HCT116 (cell line): ENCODE data around the gene MAPK4.

Source experiments
- EZH2 ChIP-seq: fragments of 200-600 bp; sonication (generic); IDR thresholded peaks from 2 replicates; pipeline ENCODE4 v1.6.1; 2017; ENCODE audit warnings: antibody characterized with exemption, mixed run types
- EZH2phosphoT487 ChIP-seq: fragments of 200-600 bp; IDR thresholded peaks from 2 replicates; pipeline ENCODE4 v1.6.1; 2018; ENCODE audit warnings: antibody characterized with exemption, borderline replicate concordance
- YY1 ChIP-seq: IDR thresholded peaks from 2 replicates; pipeline ENCODE4 v1.6.1; 2011; ENCODE audit warnings: low read length, low read depth, moderate library complexity, mild to moderate bottlenecking; ENCODE audit not compliant: insufficient replicate concordance; ENCODE audit errors: extremely low read depth
- ZNF274 ChIP-seq: fragments of 200-500 bp; sonication (Bioruptor generic); IDR thresholded peaks from 2 replicates; pipeline ENCODE4 v1.6.1; 2014; ENCODE audit warnings: mild to moderate bottlenecking, low read depth, low read length, inconsistent platforms
- TF ChIP-seq, protein P1 (sequence below), 3 experiments: fragments of 200-600 bp in 1 of 3; sonication (generic) in 1 of 3; IDR thresholded peaks in 2 of 3; conservative IDR thresholded peaks in 1 of 3; 2 replicates each; pipeline ENCODE4 v1.5.1; 2012 to 2017; ENCODE audit warnings: low read depth in 2 of 3, low read length in 2 of 3, antibody characterized with exemption in 1 of 3, borderline replicate concordance in 1 of 3, control low read depth in 1 of 3, mild to moderate bottlenecking in 1 of 3, mixed read lengths in 1 of 3, mixed run types in 1 of 3, moderate library complexity in 1 of 3; ENCODE audit not compliant: insufficient read depth in 1 of 3
- TF ChIP-seq, protein P2 (sequence below): IDR thresholded peaks from 2 replicates; pipeline ENCODE4 v1.6.1; 2012
- TF ChIP-seq, protein P3 (sequence below): IDR thresholded peaks from 2 replicates; pipeline ENCODE4 v1.6.1; 2012; ENCODE audit warnings: low read depth

DNA sequence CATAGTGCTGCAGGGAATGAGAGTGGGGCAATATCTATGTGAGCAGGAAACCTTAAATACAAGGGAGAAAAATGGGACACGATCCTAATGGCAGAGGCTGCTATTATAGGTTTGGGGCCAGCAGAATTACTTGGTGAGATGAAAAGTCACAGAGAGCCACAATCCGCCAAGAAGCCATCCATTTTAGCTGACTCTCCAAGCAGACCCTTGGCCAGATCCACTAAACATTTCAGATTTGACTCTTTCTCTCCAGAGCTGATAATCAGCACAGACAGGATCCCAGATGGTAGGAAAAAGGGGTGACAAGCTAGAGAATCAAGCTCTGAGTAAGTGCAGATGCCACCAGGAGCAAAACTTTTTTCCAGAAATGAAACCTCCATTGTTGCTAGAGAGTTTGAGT, 61.5 kb downstream of the MAPK4 start:
- TF ChIP-seq, protein P1, sequence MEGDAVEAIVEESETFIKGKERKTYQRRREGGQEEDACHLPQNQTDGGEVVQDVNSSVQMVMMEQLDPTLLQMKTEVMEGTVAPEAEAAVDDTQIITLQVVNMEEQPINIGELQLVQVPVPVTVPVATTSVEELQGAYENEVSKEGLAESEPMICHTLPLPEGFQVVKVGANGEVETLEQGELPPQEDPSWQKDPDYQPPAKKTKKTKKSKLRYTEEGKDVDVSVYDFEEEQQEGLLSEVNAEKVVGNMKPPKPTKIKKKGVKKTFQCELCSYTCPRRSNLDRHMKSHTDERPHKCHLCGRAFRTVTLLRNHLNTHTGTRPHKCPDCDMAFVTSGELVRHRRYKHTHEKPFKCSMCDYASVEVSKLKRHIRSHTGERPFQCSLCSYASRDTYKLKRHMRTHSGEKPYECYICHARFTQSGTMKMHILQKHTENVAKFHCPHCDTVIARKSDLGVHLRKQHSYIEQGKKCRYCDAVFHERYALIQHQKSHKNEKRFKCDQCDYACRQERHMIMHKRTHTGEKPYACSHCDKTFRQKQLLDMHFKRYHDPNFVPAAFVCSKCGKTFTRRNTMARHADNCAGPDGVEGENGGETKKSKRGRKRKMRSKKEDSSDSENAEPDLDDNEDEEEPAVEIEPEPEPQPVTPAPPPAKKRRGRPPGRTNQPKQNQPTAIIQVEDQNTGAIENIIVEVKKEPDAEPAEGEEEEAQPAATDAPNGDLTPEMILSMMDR (IDR thresholded peaks at IDR 0.05 in 2 of 3, conservative IDR thresholded peaks at IDR 0.05 in 1 of 3; ENCODE audit: borderline replicate concordance in 1 of 3, insufficient read depth in 1 of 3, low read depth in 2 of 3, low read length in 2 of 3) = no peak
- TF ChIP-seq EZH2phosphoT487 (no peak), YY1 (no peak), EZH2 (no peak), ZNF274 (no peak)
- TF ChIP-seq, protein P2, sequence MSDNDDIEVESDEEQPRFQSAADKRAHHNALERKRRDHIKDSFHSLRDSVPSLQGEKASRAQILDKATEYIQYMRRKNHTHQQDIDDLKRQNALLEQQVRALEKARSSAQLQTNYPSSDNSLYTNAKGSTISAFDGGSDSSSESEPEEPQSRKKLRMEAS = no peak
- TF ChIP-seq, protein P3, sequence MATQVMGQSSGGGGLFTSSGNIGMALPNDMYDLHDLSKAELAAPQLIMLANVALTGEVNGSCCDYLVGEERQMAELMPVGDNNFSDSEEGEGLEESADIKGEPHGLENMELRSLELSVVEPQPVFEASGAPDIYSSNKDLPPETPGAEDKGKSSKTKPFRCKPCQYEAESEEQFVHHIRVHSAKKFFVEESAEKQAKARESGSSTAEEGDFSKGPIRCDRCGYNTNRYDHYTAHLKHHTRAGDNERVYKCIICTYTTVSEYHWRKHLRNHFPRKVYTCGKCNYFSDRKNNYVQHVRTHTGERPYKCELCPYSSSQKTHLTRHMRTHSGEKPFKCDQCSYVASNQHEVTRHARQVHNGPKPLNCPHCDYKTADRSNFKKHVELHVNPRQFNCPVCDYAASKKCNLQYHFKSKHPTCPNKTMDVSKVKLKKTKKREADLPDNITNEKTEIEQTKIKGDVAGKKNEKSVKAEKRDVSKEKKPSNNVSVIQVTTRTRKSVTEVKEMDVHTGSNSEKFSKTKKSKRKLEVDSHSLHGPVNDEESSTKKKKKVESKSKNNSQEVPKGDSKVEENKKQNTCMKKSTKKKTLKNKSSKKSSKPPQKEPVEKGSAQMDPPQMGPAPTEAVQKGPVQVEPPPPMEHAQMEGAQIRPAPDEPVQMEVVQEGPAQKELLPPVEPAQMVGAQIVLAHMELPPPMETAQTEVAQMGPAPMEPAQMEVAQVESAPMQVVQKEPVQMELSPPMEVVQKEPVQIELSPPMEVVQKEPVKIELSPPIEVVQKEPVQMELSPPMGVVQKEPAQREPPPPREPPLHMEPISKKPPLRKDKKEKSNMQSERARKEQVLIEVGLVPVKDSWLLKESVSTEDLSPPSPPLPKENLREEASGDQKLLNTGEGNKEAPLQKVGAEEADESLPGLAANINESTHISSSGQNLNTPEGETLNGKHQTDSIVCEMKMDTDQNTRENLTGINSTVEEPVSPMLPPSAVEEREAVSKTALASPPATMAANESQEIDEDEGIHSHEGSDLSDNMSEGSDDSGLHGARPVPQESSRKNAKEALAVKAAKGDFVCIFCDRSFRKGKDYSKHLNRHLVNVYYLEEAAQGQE = no peak
